ENCODE measurements around the gene TMEM82. TPM values are rescaled to one million over a fixed set of nuclear protein-coding genes. Genes with fewer than 3 reads are reported as not detected.

Gene TMEM82
- total RNA-seq, 1 donor from 2014 or later: not detected

GRCh38 chr1:15718199-15718601, 24.1 kb upstream of the TMEM82 start:
- intact Hi-C loops (cut with DNase I): no loop called here
- DNase-seq (ENCODE audit: low spot score): no peak
- no peak for ATAC-seq

- intact Hi-C loops (cut with DNase I): no loop called here
- ATAC-seq (no peak), DNase-seq (ENCODE audit: low spot score) (no peak)
These were observed 22.7 kb upstream of the TMEM82 start for GRCh38 chr1:15719381-15720120.

- intact Hi-C loops (cut with DNase I): no loop called here
- DNase-seq (ENCODE audit: low spot score) (no peak), ATAC-seq (no peak)
These were observed 21.4 kb upstream of the TMEM82 start for GRCh38 chr1:15720861-15721260.

- intact Hi-C loops (cut with DNase I): no loop called here
- DNase-seq (ENCODE audit: low spot score) (no peak), ATAC-seq (no peak)
These were observed 19.9 kb upstream of the TMEM82 start for GRCh38 chr1:15722411-15722810.

GRCh38 chr1:15722836-15723532, 19.3 kb upstream of the TMEM82 start:
- ATAC-seq (peak; percentile 40), DNase-seq (ENCODE audit: low spot score) (no peak)
- intact Hi-C loops (cut with DNase I): no loop called here

GRCh38 chr1:15723631-15724246, 18.6 kb upstream of the TMEM82 start:
- ATAC-seq (no peak), DNase-seq (ENCODE audit: low spot score) (no peak)
- intact Hi-C loops (cut with DNase I): no loop called here

- intact Hi-C loops (cut with DNase I): no loop called here
- DNase-seq (ENCODE audit: low spot score) (no peak), ATAC-seq (peak; percentile 22)
These were observed 17.1 kb upstream of the TMEM82 start for GRCh38 chr1:15724949-15725880.

- DNase-seq (ENCODE audit: low spot score) (no peak), ATAC-seq (no peak)
- intact Hi-C loops (cut with DNase I): no loop called here
These were observed 15.8 kb upstream of the TMEM82 start for GRCh38 chr1:15726508-15726907.

- no peak for ATAC-seq
- intact Hi-C loops (cut with DNase I): no loop called here
These were observed 15.3 kb upstream of the TMEM82 start for GRCh38 chr1:15727021-15727420.

GRCh38 chr1:15727424-15727823, 14.9 kb upstream of the TMEM82 start:
- no peak for ATAC-seq
- DNase-seq (ENCODE audit: low spot score): no peak
- intact Hi-C loops (cut with DNase I): no loop called here

More at GRCh38 chr1:15727021-15727420, 15.3 kb upstream of the TMEM82 start:
- DNase-seq (ENCODE audit: low spot score): no peak

GRCh38 chr1:15727866-15728534, 14.3 kb upstream of the TMEM82 start:
- no peak for ATAC-seq
- intact Hi-C loops (cut with DNase I): no loop called here
- DNase-seq (ENCODE audit: low spot score): no peak

GRCh38 chr1:15728937-15729657, 13.2 kb upstream of the TMEM82 start:
- no peak for ATAC-seq
- no peak for DNase-seq (ENCODE audit: low spot score)
- intact Hi-C loops (cut with DNase I): no loop called here

GRCh38 chr1:15730423-15730822, 11.9 kb upstream of the TMEM82 start:
- DNase-seq (ENCODE audit: low spot score) (no peak), ATAC-seq (no peak)
- intact Hi-C loops (cut with DNase I): no loop called here

GRCh38 chr1:15730936-15731335, 11.4 kb upstream of the TMEM82 start:
- ATAC-seq: no peak
- intact Hi-C loops (cut with DNase I): no loop called here
- no peak for DNase-seq (ENCODE audit: low spot score)

GRCh38 chr1:15731735-15732685, 10.3 kb upstream of the TMEM82 start:
- DNase-seq (ENCODE audit: low spot score) (no peak), ATAC-seq (no peak)
- intact Hi-C loops (cut with DNase I): no loop called here

GRCh38 chr1:15732686-15733081, 9.6 kb upstream of the TMEM82 start:
- intact Hi-C loops (cut with DNase I): no loop called here
- DNase-seq (ENCODE audit: low spot score) (no peak), ATAC-seq (no peak)

- no peak for ATAC-seq
- intact Hi-C loops (cut with DNase I): no loop called here
- DNase-seq (ENCODE audit: low spot score): no peak
These were observed 9.0 kb upstream of the TMEM82 start for GRCh38 chr1:15733218-15733725.
